Measurements from ENCODE around the gene EVC2.

DNA sequence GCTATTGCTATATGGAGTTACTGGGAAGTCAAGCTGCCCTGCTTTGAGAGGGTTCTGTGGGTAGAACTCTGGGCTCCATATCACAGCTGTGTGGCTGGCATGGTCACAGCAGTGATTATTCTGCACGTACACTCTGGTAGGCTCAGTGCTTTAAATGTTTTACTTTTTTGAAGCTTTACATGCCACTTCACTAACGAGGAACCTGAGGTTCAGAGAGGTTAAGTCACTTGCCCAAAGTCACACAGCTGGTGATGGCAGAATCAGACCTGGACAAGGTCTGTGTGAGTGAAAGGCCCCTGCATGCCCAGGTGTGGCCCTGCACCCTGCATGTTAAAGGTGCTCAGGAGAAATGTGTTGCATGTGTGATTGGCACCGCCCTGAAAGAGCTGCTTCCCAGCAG, 27.1 kb upstream of the EVC2 start:
- TF ChIP-seq CTCF (IDR thresholded peaks at IDR 0.05) (no peak), EZH2 (IDR thresholded peaks at IDR 0.05; ENCODE audit: borderline replicate concordance, insufficient read depth, low read depth, low read length, poor library complexity, severe bottlenecking) (no peak)
